ENCODE results near the gene GDF7. TPM values are rescaled to one million over a fixed set of nuclear protein-coding genes. Genes with fewer than 3 reads are reported as not detected.

GDF7 gene
- total and polyA plus RNA-seq, 12 donors = 0.10 to 1.2 (median 0.58) TPM

DNA sequence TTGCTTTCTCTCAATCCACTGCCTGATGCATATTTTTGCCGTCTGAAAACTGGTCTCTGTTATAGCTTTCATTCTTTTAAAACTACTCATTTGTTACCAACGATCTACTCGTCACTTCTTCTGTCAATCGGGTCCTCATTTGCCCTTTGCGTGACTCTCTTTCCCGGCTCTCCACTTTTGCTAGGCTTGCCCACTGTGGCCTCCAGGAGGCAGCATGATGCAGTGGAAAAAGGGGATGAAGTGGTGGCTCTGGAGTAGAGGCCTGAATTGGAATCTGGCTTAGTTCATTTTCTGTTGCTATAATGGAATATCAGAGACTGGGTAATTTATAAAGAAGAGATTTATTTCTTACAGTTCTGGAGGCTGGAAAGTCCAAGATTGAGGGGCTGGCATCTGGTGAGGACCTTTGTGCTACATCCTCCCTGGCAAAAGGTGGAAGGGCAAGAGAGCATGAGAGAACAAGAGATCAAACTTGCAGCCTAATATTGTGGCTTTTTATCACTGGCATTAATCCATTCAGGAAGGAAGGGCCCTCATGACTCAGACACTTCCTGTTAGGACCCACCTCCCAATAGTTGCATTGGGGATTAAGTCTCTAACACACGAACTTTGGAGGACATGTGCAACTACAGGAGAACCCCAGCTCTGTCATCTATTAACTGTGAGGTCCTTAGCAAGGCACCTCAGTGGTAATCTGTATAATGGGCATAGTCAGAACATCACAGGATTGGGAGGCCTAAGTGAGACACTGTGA lies 15.4 kb downstream of the GDF7 start:
- no peak overlapping the region for H3K27ac ChIP-seq
- H3K9me3 ChIP-seq = no peaks in the 10 kb centered on the region
- WGBS, 2 donors = 85 to 87% methylated on average over 7 of the region's 7 CpGs
- peaks cover 0 to 55% (median 8%) of the 10 kb centered on the region in 9 donors for H3K36me3 ChIP-seq
- peaks cover 0 to 6% (median 0%) of the 10 kb centered on the region in 9 donors for H3K4me1 ChIP-seq
- no peak overlapping the region for H3K4me3 ChIP-seq
- intact Hi-C loops (cut with DNase I) = loop anchor here in 3 of 10 donors (5.0 kb wide), 1 partner anchor 280 kb away; no protein-coding TSS in a partner anchor
- DNase-seq (no peak), ATAC-seq (peak in 1 of 8 donors; percentile 42)
- H3K27me3 ChIP-seq = no peaks in the 10 kb centered on the region
- TF ChIP-seq, protein P1, sequence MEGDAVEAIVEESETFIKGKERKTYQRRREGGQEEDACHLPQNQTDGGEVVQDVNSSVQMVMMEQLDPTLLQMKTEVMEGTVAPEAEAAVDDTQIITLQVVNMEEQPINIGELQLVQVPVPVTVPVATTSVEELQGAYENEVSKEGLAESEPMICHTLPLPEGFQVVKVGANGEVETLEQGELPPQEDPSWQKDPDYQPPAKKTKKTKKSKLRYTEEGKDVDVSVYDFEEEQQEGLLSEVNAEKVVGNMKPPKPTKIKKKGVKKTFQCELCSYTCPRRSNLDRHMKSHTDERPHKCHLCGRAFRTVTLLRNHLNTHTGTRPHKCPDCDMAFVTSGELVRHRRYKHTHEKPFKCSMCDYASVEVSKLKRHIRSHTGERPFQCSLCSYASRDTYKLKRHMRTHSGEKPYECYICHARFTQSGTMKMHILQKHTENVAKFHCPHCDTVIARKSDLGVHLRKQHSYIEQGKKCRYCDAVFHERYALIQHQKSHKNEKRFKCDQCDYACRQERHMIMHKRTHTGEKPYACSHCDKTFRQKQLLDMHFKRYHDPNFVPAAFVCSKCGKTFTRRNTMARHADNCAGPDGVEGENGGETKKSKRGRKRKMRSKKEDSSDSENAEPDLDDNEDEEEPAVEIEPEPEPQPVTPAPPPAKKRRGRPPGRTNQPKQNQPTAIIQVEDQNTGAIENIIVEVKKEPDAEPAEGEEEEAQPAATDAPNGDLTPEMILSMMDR (IDR thresholded peaks at IDR 0.05) = peak in 7 of 9 donors; percentile 18 to 49 (median 42)

DNA sequence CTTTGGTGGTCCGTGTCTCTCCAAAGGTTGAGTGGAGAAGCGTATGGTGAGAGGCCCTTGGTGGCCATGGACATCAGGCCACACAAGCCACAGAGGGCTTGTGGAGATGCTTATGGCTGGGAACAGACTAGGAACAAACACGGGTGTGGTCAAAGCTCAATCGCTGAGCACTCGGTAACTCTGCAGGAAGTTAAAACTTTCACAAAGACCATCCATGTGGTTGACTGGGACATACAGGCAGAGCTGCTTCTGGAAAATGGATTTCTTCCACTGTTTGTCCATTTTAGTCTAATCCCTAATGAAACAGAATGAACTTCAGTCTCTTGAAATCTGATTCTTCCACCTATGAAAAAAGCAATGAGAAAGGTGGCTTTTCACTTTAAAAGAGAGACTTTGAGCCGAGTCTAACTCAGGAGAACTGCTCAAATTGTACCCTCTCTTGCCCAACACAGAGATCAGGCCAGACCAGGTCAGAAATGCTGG lies 17.7 kb downstream of the GDF7 start:
- H3K4me3 ChIP-seq = no peak overlapping the region
- H3K9me3 ChIP-seq = peaks cover 0 to 4% (median 0%) of the 10 kb centered on the region in 11 donors
- H3K4me1 ChIP-seq = peaks cover 0 to 3% (median 0%) of the 10 kb centered on the region in 9 donors
- DNase-seq = no peak
- peaks cover 0 to 63% (median 8%) of the 10 kb centered on the region in 9 donors for H3K36me3 ChIP-seq
- ATAC-seq = no peak
- intact Hi-C loops (cut with DNase I) = loop anchor here in 3 of 10 donors (5.0 kb wide), 1 partner anchor 278 kb away; no protein-coding TSS in a partner anchor
- H3K27ac ChIP-seq = no peak overlapping the region
- WGBS, 2 donors = 89 to 91% methylated on average over 6 of the region's 6 CpGs
- TF ChIP-seq, protein P1 (IDR thresholded peaks at IDR 0.05) = no peak
- no peaks in the 10 kb centered on the region for H3K27me3 ChIP-seq

DNA sequence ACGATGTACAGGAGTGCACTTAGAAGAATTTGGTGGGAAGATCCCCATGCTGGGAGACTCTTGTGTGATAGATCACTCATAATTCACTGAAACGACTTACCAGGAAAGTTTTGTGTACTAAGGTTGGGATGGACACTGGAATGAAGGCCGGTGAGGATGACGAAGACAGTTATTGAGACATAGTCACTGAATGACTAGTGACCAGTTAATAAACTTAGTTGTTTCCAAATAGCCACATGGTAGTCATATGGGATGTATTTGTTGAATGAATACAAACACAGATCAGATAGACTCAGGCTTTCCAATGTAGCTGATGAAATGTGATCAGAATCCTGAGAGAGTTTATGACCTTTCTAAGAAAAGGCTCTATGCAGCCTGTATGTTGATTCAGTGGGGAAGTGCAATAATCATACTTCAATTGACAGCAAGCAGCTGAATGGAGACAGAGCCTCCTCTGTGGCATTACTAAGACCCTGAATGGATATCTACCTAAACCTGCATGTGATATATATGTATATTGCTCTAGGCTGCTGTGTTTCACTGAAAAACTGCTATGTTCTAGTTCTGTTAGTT lies 20.4 kb downstream of the GDF7 start:
- DNase-seq = no peak
- 96 to 98% methylated on average over 4 of the region's 4 CpGs for WGBS, 2 donors
- intact Hi-C loops (cut with DNase I) = no loop called here
- Histone ChIP-seq H3K9me3 (peaks cover 0 to 4% (median 0%) of the 10 kb centered on the region in 11 donors), H3K27me3 (no peaks in the 10 kb centered on the region), H3K27ac (no peak overlapping the region), H3K36me3 (peaks cover 0 to 46% (median 8%) of the 10 kb centered on the region in 9 donors), H3K4me1 (peaks cover 0 to 3% (median 0%) of the 10 kb centered on the region in 9 donors), H3K4me3 (no peak overlapping the region)
- ATAC-seq = no peak
- TF ChIP-seq, protein P1 (IDR thresholded peaks at IDR 0.05) = no peak

DNA sequence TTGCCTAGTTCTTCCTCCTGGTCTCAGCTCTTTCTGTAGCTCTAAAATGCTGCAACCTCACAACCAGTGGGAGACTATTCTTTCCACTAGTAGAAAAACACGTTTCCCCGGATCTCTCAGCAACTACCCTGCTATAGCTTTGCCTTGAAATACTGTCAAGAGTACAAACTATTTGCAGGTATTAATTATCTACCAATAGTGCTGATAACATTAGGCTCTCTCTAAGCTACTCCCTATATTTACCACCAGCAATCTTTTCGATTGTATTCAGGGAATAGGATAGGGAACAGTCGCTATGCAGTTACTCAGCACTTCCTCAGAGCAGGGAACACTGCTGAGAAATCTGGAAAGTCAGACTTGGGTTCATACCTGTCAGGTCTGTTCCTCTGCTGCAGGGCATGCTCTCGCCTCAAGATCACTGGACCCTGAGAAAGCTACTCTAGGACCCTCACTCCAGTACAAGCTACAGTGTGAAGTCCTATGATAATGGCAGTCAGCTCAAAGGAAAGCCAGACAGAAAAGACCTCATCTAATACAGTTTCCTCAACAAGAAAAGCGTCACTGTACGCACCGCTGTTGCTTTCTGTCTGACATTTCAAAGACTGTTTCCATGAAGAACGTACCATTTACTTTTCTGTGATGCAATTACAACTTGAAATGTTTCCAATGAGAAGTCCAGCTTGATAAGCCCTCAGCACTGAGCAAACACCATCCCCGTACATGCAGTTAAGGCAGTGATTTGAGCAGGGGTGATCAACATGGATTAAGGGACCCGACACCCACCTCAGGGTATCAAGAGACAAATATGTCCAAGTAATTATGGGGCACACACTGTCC lies 22.7 kb downstream of the GDF7 start:
- Histone ChIP-seq H3K36me3 (peaks cover 0 to 52% (median 8%) of the 10 kb centered on the region in 9 donors), H3K9me3 (peaks cover 0 to 4% (median 0%) of the 10 kb centered on the region in 11 donors), H3K4me3 (no peak overlapping the region), H3K27me3 (no peaks in the 10 kb centered on the region), H3K4me1 (no peaks in the 10 kb centered on the region), H3K27ac (no peak overlapping the region)
- TF ChIP-seq, protein P1 (IDR thresholded peaks at IDR 0.05) = no peak
- intact Hi-C loops (cut with DNase I) = no loop called here
- DNase-seq (no peak), ATAC-seq (no peak)
- whole genome bisulfite sequencing, 2 donors = 88 to 94% methylated on average over 11 of the region's 11 CpGs
